Peyer's patch (tissue), 4 donors: ENCODE data around the gene METTL24.

Experiments used
- POLR2A ChIP-seq, 2 donors: fragments of 450-650 bp; IDR thresholded peaks; one replicate each; pipeline ENCODE4 v1.5.1; 2017; ENCODE audit warnings: antibody characterized with exemption in 2 of 2, mild to moderate bottlenecking in 2 of 2, moderate library complexity in 2 of 2
- TF ChIP-seq, protein P1 (sequence below), 6 experiments: fragments of 450-650 bp in 4 of 6; fragments of 200-600 bp in 2 of 6; sonication (generic) in 1 of 6; IDR thresholded peaks; one replicate each; pipeline ENCODE4 v1.5.1; 2017 to 2019; ENCODE audit warnings: antibody characterized with exemption in 6 of 6, mild to moderate bottlenecking in 3 of 6, moderate library complexity in 1 of 6

DNA sequence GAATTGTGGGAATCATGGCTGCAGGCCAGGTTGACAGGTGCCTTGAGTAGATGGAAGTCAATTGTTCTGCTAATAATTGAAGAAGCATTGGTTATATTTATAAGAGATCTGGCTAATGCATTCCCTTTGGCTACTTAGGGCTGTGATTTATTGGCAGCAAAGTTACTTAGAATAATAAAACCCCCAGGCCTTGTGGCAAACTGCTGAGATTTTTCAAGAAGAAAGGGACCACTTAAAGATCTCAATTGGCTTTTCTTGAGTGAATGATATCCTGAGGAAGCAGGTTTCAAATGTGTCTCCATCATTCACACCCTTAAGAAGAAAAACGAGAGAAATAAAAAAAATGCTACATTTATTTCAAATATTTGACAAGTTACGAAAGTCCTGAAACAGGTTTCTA, 29.8 kb upstream of the METTL24 start:
- TF ChIP-seq, protein P1, sequence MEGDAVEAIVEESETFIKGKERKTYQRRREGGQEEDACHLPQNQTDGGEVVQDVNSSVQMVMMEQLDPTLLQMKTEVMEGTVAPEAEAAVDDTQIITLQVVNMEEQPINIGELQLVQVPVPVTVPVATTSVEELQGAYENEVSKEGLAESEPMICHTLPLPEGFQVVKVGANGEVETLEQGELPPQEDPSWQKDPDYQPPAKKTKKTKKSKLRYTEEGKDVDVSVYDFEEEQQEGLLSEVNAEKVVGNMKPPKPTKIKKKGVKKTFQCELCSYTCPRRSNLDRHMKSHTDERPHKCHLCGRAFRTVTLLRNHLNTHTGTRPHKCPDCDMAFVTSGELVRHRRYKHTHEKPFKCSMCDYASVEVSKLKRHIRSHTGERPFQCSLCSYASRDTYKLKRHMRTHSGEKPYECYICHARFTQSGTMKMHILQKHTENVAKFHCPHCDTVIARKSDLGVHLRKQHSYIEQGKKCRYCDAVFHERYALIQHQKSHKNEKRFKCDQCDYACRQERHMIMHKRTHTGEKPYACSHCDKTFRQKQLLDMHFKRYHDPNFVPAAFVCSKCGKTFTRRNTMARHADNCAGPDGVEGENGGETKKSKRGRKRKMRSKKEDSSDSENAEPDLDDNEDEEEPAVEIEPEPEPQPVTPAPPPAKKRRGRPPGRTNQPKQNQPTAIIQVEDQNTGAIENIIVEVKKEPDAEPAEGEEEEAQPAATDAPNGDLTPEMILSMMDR (IDR thresholded peaks at IDR 0.05), result no peak
- no peak for TF ChIP-seq POLR2A (IDR thresholded peaks at IDR 0.05)
